Esophagus muscularis mucosa (tissue), 4 donors: ENCODE results near the gene TXK. TPM values are rescaled to one million over a fixed set of nuclear protein-coding genes. Genes with fewer than 3 reads are reported as not detected.
A peak's percentile ranks its signal among the peaks of the same experiment; 100 is the strongest.

Experiments used
- DNase-seq: peaks from one replicate; pipeline ENCODE4 v3.0.0-alpha.2; 2017; ENCODE audit errors: extremely low spot score
- H3K27ac ChIP-seq, 4 donors: fragments of 200-600 bp; sonication (generic); replicated peaks in 1 of 4; 1 replicate in 3 of 4; 2 replicates in 1 of 4; pipeline ENCODE4 v1.5.1; 2016 to 2019; ENCODE audit warnings: mild to moderate bottlenecking in 1 of 4
- H3K27me3 ChIP-seq, 4 donors: fragments of 200-600 bp; sonication (generic); one replicate each; pipeline versions ENCODE4 v1.5.1 to v1.6.0; 2016 to 2019
- H3K36me3 ChIP-seq, 4 donors: fragments of 200-600 bp; sonication (generic); one replicate each; pipeline ENCODE4 v1.5.1; 2016 to 2019
- H3K4me1 ChIP-seq, 4 donors: fragments of 200-600 bp; sonication (generic); one replicate each; pipeline ENCODE4 v1.5.1; 2016 to 2019
- H3K4me3 ChIP-seq, 4 donors: fragments of 200-600 bp; sonication (generic); 1 replicate in 2 of 4; 2 replicates in 2 of 4; pipeline ENCODE4 v1.5.1; 2016 to 2019; ENCODE audit warnings: mild to moderate bottlenecking in 4 of 4, moderate library complexity in 1 of 4
- H3K9me3 ChIP-seq, 4 donors: fragments of 200-600 bp; sonication (generic); 1 replicate in 3 of 4; 2 replicates in 1 of 4; pipeline ENCODE4 v1.5.1; 2016 to 2019
- CTCF ChIP-seq, 3 experiments: fragments of 200-600 bp in 2 of 3; fragments of 450-650 bp in 1 of 3; sonication (generic) in 2 of 3; IDR thresholded peaks; one replicate each; pipeline ENCODE4 v1.5.1; 2017 to 2019; ENCODE audit warnings: antibody characterized with exemption in 3 of 3, mild to moderate bottlenecking in 2 of 3, moderate library complexity in 1 of 3
- EP300 ChIP-seq: sonication (generic); formaldehyde crosslinking; IDR thresholded peaks from one replicate; pipeline ENCODE4 v1.6.1; 2017; ENCODE audit warnings: antibody characterized with exemption
- POLR2A ChIP-seq: fragments of 450-650 bp; IDR thresholded peaks from one replicate; pipeline ENCODE4 v1.6.1; 2017; ENCODE audit warnings: antibody characterized with exemption, moderate library complexity, mild to moderate bottlenecking, low read depth
- POLR2AphosphoS5 ChIP-seq, 2 donors: sonication (generic); formaldehyde crosslinking; IDR thresholded peaks; one replicate each; pipeline ENCODE4 v1.6.1; 2017; ENCODE audit warnings: antibody characterized with exemption in 2 of 2
- WGBS: methylation state at CpG from one replicate; pipeline ENCODE4 v1.1.5; 2018; 5-methylcytosine and 5-hydroxymethylcytosine counted together
- intact Hi-C: fragments of 100-400 bp; cut with DNase I; formaldehyde crosslinking; loops from one replicate; pipeline ENCODE4 v1.15.1; 2023
- total RNA-seq, 4 donors: library from RNA; depleted of rRNA; stranded (reverse); fragments of >200 nt; gene quantifications; one replicate each; pipeline versions ENCODE4 v1.1.0 to v1.2.1, GENCODE V29; 2016

TXK gene
- total RNA-seq, 4 donors from 2014 or later: 0.92 to 2.1 (median 1.1) TPM

- H3K27me3 ChIP-seq: no peaks in the 10 kb centered on the region
- H3K36me3 ChIP-seq: peaks cover 0 to 10% (median 6%) of the 10 kb centered on the region in 4 donors
- H3K27ac ChIP-seq: no peak overlapping the region
- H3K4me1 ChIP-seq: peaks cover 12 to 22% (median 13%) of the 10 kb centered on the region in 4 donors
- no peak for DNase-seq
- WGBS: 92% methylated on average over 4 of the region's 4 CpGs
- H3K4me3 ChIP-seq: no peak overlapping the region
- intact Hi-C loops: no loop called here
- no peaks in the 10 kb centered on the region for H3K9me3 ChIP-seq
- TF ChIP-seq POLR2AphosphoS5 (IDR thresholded peaks at IDR 0.05) (no peak), CTCF (IDR thresholded peaks at IDR 0.05) (no peak), POLR2A (no peak), EP300 (no peak)
Observed at GRCh38 chr4:48131736-48132135, 2.3 kb downstream of the TXK start.

GRCh38 chr4:48130100-48130499 lies 4.0 kb downstream of the TXK start:
- DNase-seq: no peak
- 84% methylated on average over 7 of the region's 7 CpGs for WGBS
- Histone ChIP-seq H3K4me3 (no peak overlapping the region), H3K27me3 (no peaks in the 10 kb centered on the region), H3K36me3 (no peaks in the 10 kb centered on the region), H3K27ac (no peak overlapping the region), H3K9me3 (no peaks in the 10 kb centered on the region), H3K4me1 (peaks cover 12 to 22% (median 13%) of the 10 kb centered on the region in 4 donors)
- TF ChIP-seq POLR2AphosphoS5 (IDR thresholded peaks at IDR 0.05): no peak
- TF ChIP-seq EP300: no peak
- TF ChIP-seq POLR2A: no peak
- no peak for TF ChIP-seq CTCF (IDR thresholded peaks at IDR 0.05)
- intact Hi-C loops: no loop called here

- TF ChIP-seq CTCF (IDR thresholded peaks at IDR 0.05) (no peak), POLR2AphosphoS5 (IDR thresholded peaks at IDR 0.05) (no peak)
- Histone ChIP-seq H3K4me1 (peaks cover 12 to 22% (median 13%) of the 10 kb centered on the region in 4 donors), H3K36me3 (no peaks in the 10 kb centered on the region), H3K9me3 (no peaks in the 10 kb centered on the region), H3K27ac (no peak overlapping the region), H3K4me3 (no peak overlapping the region), H3K27me3 (no peaks in the 10 kb centered on the region)
- WGBS: 49% methylated on average over 9 of the region's 9 CpGs
- intact Hi-C loops: no loop called here
- no peak for DNase-seq
Observed at GRCh38 chr4:48129307-48130014, 4.6 kb downstream of the TXK start.

- no peaks in the 10 kb centered on the region for H3K9me3 ChIP-seq
- no peak for DNase-seq
- H3K4me3 ChIP-seq: peak overlapping the region; percentile 2 to 46 (median 37)
- H3K4me1 ChIP-seq: peaks cover 12 to 16% (median 13%) of the 10 kb centered on the region in 4 donors
- intact Hi-C loops: no loop called here
- peaks cover 0 to 7% (median 0%) of the 10 kb centered on the region in 4 donors for H3K27me3 ChIP-seq
- WGBS: 13% methylated on average over 13 of the region's 13 CpGs
- TF ChIP-seq CTCF (IDR thresholded peaks at IDR 0.05) (peak; percentile 29 to 50 (median 39)), POLR2A (no peak)
- H3K36me3 ChIP-seq: no peaks in the 10 kb centered on the region
- H3K27ac ChIP-seq: no peak overlapping the region
Observed at GRCh38 chr4:48127682-48128404, 6.2 kb downstream of the TXK start.
